ENCODE data around the gene ALOX15.

DNA sequence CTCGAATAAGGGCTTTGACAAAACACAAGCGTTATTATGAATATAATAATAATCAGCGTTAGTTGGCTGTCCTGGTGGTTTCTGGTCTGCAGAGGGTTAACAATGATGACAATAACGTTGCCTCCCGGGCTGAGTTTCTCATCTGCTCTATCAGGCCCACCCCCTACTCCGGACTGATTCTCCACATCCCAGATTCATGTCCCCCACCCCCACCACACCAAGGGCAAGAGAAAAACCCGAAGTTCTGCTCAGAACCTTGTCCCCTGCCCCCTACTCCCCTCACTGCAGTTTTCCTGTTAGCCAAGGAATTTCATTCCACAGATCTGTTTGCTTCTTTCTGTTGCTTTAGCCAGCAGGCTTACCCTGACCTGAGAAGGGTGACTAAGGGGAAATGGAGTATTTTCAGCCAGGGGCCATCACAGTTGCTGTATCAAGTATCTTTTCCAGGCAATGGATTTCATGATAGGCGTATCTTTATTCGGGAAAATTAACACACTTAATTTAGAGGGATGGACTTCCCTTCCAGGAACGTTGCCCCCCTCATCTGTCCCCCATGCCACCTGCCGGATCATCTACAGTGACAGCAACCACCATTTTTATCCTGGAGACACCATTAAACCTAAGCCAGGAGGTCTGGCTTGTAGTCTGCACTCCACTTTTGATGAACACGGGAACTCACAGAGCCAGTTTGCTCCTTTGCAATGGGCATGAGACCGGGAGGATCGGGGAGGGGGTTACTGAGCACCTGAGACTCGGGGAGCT lies 23.7 kb downstream of the ALOX15 start:
- TF ChIP-seq, protein P1, sequence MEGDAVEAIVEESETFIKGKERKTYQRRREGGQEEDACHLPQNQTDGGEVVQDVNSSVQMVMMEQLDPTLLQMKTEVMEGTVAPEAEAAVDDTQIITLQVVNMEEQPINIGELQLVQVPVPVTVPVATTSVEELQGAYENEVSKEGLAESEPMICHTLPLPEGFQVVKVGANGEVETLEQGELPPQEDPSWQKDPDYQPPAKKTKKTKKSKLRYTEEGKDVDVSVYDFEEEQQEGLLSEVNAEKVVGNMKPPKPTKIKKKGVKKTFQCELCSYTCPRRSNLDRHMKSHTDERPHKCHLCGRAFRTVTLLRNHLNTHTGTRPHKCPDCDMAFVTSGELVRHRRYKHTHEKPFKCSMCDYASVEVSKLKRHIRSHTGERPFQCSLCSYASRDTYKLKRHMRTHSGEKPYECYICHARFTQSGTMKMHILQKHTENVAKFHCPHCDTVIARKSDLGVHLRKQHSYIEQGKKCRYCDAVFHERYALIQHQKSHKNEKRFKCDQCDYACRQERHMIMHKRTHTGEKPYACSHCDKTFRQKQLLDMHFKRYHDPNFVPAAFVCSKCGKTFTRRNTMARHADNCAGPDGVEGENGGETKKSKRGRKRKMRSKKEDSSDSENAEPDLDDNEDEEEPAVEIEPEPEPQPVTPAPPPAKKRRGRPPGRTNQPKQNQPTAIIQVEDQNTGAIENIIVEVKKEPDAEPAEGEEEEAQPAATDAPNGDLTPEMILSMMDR (IDR thresholded peaks at IDR 0.05), result no peak
- no peak for TF ChIP-seq POLR2A (IDR thresholded peaks at IDR 0.05)
